SIG-M5 treated with dmso at 0.1 percent for 504 hours (cell line): ENCODE results near the gene PRR30.
A peak's percentile ranks its signal among the peaks of the same experiment; 100 is the strongest.
"Not testable (repeated sequence)": the region's sequence is repeated elsewhere in the genome, so short reads cannot be mapped to it uniquely, and the experiment has no call there.

ENCODE experiments used
- DNase-seq: peaks from one replicate; lab custom pipeline; 2025; ENCODE audit not compliant: unreplicated experiment; lab: John Stamatoyannopoulos, UW

The PRR30 gene

DNA sequence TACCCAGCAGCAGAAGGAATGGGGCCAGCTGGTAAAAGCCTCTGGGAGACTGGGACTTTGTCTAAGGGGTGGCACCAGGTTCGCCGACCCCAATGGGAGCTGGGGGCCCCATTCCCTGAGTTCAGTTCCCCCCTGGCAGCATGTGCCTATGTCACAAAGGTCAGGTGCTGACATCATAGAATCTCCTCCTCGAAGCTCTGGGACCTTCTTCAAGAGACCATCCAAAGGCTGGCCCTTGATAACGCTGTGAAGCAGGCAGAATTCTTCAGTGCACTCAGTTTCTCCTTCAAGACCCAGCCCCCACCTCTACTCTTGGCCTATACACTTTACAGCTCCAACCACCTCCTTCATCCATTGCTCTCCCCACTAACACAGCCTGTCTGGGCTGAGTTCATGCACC lies at the start of gene PRR30:
TSS of gene PRR30 (minus strand) at position 101 of the 400 bp plus-strand sequence. CDS start 1,081 bp downstream, outside the sequence.
- DNase-seq, result no peak

DNA sequence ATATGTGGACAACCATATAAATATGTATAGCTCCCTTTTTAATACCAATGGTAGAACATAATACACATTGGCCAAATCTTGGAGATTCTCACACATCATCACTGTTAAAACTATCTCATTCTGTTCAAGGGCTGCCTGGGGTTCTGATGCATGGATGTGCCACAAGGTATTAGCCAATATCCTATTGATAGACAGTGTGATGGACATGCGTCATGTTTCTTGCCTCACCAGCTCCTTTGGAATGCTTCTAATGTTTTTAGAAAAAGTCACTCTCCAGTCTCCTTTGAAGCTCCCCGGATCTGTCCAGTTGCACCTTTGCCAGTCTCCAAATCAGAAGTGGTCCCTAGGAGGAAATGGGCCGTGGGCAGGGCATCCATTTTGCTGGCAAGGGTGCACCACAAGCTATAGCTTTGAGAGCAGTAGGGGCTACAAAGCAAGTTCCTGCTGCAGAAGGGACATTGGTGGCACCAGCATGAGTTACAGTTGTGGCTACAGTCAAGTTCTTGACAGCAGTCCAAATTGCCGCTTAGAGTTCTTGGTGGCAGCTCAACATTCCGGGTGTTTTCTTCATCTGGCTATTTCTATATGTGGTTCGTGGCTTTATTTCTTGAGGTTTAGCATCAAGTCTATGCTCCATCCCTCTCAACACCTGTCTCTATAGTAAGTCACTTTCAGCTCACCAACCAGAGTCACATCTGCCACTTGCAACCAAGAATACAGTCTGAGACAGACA lies 47.6 kb upstream of the PRR30 start:
- no peak for DNase-seq

DNA sequence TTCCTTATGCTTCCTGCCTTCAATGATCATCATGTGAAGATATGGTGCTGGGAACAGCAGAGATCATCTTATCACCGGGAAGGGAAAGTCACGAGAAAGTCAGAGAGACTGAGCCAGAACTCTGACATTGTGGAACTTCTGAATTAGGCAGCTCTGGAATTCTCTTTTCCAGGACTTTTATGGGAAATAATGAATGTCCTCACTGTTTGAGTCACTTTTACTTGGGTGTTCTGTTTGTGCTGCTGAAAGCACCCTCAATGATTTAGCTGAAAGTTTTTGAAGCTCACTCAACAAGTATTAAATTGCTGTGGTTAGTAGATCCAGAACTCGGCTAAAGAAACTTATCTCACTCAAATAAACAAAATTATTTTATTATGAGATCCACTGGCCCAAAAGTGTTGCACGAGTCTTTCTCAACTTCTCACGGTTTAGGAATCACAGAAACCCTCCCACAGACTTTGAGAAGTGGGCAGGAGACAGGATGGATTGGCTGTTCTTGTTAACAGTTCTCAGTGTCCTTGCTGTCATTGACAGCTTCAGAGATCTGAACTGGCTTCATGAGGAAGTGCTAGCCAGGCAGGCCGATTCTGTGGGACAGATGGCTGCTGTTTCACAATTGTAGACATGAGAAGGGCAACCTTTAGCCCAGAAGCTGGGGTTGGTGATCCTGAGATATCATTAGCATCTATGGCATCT lies 46.3 kb upstream of the PRR30 start:
- peak; percentile 74 for DNase-seq

DNA sequence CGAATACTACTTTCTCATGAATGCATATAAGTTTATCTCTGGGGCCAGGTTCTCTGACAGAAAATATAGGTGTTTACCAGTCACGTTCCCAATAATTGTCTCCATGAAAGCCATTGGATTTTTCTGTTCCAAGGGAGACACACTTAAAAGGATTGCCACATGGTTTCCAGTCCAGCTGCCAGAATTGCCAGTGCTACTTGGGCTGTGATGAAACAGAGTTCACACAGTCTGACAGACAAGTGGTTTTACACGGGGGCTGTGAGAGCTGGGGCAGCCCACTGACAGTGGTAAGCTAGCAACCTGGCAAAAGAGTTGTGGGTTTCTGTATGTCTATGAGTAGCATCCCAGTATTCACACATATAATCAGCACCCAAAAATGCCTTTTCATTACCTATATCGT lies 44.9 kb upstream of the PRR30 start:
- DNase-seq, result peak; percentile 24

DNA sequence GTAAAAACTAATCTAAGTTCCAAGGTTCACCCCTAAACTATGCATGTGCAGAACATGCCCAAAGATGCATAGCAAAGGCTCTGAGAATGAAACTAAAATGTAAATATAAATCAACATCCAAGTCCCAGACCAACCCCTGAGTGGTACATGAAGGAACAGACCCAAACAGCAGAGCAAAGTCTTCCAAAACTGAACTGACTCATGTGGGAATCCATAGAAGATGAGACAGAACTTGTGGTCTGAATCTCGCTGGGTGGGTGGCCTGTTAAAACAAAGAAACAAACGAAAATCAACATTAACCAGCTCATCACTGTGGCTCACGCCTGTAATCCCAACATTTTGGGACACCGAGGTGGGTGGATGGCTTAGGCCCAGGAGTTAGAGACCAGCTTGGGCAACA lies 43.1 kb upstream of the PRR30 start:
- DNase-seq, result no peak

DNA sequence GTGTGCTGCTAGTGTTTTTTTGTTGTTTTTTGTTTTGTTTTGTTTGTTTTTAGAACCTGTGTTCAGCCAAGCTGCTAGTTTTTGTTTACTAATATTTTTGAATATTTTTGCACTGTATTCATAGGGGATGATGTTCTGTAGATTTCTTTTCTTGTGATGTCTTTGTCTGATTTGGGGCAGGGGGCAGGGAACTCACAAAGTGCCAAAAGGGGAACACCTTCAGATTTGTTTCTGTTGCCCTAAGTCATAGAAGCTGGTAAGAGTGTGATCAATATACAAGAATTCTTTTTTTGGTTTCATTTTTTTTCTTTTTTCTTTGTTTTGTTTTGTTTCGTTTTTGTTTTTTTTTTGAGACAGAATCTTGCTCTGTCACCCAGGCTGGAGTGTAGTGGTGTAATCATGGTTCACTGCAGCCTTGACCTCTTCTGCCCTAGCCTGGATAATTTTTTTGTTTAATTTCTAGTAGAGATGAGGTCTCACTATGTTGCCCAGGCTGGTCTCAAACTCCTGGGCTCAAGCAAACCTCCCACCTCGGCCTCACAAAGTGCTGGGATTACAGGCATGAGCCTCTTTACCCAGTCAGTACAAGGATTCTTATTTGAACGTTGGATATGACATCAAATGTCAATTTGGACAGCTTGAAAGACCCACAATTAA lies 40.3 kb upstream of the PRR30 start:
- DNase-seq, result no peak

DNA sequence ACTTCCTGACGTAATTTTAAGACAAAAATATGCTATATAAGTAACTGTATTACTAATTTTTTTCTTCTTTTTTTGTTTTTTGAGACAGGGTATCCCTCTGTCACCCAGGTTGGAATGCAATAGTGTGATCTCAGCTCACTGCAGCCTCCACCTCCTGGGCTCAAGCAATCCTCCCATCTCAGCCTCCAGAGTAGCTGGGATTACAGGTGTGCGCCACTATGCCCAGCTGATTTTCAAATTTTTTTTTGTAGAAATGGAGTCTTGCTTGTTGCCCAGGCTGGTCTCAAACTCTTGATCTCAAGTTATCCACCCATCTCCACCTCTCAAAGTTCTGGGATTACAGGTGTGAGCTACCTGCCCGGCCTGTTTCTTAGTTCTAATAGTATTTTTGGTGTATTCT lies 39.3 kb upstream of the PRR30 start:
- no peak for DNase-seq

DNA sequence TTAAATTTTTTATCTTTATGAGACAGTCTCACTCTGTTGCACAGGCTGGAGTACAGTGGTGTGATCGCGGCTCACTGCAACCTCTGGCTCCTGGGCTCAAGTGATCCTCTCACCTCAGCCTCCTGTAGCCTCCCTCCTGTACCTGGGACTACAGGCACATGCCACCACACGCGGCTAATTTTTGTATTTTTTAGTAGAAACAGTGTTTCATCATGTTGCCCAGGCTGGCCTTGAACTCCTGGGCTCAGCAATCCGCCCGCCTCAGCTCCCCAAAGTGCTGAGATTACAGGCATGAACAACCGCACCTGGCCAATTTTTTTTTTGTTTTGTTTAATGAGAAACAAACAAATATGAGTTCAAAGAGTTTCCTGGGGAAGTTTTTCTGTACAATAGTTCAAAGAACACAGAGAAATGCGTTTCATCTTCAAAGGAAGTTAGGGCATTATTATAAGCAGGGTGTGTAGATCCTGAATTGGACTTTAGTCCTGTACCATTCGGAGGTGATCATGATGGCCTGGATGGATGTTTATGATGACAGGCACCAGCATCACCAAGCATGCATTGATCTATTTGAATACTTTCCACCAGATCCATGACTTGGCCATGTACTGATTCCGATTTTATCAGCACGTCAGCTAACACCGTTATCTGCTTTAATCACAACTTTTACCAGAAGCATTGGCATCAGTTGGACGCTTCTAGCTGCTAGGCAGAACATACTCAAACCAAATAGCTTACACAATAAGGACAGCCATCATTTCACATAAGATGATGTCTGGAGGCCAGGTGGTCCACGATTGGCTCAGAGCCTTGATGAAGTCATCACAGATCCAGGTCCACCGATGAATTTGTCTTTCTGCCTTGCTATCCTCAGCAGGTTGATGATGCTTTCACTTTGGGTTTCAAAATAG lies 38.5 kb upstream of the PRR30 start:
- no peak for DNase-seq

DNA sequence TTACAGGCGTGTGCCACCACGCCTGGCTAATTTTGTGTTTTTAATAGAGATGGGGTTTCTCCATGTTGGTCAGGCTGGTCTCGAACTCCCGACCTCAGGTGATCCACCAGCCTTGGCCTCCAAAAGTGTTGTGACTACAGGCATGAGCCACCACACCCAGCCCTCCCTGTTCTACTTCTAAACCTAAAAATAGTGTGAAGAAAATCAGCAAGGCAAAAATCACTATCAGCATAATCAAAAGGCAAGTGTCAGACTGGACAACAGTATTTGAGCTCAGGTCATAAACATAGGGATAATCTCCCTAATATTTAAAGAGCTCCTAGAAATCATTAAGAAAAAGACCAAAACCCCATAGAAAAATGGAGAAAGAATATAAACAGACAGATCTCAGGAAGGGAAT lies 36.6 kb upstream of the PRR30 start:
- not testable (repeated sequence) for DNase-seq

DNA sequence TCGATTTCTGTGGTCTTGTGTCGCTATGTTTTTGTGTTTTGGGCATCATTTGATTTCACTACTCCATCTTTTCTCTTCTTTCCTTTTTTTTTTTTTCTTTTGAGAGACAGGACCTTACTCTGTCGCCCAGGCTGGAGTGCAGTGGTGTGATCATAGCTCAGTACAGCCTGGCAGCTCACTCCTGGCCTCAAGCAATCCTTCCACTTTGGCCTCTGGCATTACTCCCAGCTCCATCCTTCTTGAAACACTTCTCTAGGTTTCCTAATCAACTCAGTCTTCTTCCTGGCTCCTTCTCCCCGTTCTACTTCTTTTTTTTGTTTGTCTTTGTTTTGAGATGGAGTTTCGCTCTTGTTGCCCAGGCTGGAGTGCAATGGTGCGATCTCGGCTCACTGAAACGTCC lies 36.1 kb upstream of the PRR30 start:
- DNase-seq, result no peak

DNA sequence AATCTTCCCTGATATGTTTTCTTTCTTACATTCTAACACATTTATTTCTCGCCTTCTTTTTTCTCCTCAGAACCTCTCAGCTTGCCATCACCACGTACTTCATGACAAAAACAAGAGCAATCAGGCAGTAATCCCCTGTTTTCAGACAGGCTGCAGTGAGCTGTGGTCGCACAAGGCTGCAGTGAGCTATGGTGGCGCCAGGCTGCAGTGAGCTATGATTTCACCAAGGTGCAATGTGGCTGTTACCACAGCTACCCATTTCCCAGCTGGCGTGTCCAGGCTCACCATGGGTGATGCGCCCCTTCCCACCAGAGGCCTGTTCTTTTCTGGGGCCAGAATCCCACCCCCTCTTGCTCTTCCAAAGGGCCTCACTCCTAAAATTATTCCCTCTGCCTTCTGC lies 35.4 kb upstream of the PRR30 start:
- no peak for DNase-seq

DNA sequence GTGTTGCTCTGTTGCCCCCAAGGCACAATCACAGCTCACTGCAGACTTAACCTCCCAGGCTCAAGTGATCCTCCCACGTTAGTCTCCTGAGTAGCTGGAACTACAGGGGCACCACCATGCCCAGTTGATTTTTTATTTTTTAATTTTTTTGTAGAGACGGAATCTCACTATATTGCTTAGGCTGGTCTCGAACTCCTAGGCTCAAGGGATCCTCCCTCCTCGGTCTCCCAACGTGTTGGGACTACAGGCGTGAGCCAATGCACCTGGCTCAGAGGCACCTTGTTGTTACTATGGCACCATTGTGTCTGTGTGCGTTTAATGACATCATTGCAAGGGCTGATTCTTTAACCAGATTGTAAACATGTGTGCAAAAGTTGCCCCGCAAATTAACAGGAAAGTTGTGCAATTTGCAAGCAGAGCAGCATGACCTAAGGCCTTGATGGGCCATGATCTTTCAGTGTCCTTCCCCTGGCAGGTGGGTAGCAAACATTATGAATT lies 32.2 kb upstream of the PRR30 start:
- DNase-seq, result no peak

DNA sequence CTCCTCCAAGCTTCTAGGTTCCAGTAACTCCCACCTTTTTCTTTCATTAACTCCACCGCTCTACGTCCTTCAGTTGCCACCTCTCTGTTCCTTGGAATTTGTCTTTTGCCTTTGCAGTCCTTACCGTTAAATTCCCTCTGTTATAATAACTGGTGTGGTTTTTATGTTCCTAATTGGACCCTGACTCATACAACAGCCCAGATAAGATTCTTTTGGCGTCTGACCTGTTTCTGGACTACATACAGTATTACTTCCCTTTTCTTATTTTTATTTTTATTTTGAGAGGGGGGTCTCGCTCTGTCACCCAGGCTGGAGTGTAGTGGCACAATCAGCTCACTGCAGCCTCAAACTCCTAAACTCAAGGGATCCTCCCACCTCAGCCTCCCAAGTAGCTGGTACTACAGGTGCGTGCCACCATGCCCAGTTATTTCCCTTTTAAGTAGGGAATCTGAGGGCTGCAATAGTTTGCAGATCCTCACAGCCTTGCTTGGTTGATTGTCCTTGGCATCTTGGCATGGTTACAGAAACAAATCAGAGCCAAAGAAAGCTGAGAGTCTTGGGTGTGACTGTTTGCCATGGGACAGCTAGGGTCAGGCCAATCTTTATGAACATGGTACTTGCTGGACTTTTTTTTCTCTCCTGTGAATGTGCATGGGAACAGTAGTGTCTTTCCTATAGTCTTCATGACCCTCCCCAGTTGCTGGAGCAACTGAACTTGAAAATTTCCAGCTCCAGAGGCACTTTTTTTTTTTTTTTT lies 31.5 kb upstream of the PRR30 start:
- no peak for DNase-seq

DNA sequence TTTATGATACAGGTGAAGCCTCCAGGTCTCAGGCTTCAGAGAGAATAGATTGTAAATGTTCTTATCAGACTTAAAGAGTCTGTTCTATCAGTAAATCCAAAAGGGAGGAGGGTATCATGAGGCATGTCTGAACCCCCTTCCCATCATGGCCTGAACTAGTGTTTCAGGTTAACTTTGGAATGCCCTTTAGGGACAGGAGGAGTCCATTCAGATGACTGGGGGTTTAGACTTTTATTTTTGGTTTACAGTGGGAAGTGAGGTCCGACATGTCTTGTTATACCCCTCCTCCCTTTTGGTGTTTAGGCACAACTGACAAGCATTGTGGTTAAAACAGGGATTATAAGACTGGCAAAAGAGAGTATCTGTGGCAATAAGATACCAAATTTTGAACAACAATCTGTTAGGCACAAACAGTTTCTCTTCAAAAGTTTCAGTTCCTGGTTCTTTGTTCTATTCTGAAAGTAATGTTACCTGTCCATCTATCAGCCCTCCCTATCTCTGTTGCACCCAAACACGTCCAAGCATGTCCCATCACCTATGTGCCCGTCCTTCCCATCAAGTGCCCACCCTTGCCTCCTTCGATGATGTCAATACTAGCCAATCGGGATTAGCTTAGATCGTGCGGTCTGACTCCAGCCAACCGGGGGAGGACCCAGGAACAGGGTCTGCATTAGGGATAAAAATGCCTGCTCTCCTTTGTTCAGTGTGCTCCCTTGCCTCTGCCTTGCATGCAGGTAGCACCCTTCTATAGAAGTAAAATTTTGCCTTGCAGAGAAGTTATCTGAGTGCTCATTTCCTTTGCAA lies 26.0 kb upstream of the PRR30 start:
- DNase-seq, result no peak

DNA sequence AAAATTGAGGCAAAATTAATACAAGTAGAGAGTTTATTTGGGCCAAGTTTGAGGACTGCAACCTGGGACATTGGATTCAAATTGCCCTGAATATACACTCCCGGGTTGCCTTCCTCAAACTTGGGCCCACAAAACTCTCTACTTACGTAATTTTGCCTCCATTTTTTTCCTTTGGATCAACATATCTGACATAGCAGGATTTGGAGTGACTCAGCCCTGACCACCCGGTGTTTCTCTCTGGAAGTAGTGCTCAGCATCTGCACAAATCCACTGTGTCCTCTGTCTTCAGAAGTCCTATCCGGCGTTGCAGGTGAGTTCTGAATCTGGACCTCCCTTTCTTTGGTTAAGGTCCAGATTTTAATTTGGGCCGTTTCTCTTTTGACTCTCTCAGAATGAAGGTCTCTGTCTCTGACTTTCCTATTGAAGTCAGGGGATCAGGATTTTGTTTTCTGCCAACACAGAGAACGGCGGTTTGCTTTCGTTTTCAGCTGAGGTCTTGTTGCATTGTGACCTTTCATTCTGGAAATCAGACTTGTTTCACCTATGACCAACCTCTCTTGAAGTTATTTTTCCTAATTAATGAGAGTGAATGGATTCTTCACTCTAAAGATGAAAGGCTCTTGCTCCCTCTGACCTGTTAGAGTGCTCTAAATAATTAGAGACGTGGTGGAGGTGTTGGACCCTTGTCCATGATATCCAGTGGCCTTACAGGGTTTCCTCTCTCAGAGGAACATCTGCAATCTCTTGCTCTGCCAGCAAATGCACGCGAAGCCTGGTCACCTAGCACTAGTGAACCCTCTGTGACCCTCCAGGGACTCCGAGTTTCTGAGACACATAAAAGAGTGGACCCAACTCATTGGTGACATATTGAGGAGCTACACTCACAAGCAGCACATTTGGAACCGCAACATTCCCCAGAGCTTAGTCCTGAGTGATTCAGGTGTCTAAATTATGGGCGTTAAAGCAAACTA lies 23.2 kb upstream of the PRR30 start:
- DNase-seq, result no peak

DNA sequence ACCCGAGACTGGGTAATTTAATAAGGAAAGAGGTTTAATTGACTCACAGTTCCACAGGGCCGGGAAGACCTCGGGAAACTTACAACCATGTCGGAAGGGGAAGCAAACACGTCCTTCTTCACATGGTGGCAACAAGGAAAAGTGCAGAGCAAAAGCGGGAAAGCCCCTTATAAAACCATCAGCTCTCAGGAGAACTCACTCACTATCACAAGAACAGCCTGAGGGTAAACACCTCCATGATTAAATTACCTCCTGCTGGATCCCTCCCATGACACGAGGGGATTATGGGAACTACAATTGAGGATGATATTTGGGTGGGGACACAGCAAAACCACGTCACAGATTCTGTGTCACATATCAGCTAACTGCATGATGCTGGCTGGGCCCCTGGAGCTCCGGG lies 21.0 kb upstream of the PRR30 start:
- DNase-seq, result no peak

DNA sequence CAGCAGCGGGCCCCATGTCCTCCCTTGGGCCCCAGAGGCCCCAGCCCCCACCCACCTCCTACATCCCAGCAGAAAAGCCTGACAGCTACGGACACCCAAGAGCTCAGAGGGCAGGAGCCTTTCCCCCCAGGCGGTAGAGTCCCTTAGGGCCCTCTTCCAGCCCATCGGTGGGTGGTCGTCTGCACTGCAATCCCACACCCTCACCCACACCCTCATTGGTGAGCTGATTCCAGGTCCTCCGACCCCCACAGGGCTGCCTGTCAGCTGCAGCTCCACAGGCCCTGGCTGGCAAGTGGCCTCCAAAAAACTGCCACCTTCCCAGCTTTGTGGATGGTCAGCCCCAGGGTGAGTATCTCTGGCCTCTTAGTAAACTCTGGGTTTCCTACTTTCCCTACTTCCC lies 20.1 kb upstream of the PRR30 start:
- DNase-seq, result no peak

DNA sequence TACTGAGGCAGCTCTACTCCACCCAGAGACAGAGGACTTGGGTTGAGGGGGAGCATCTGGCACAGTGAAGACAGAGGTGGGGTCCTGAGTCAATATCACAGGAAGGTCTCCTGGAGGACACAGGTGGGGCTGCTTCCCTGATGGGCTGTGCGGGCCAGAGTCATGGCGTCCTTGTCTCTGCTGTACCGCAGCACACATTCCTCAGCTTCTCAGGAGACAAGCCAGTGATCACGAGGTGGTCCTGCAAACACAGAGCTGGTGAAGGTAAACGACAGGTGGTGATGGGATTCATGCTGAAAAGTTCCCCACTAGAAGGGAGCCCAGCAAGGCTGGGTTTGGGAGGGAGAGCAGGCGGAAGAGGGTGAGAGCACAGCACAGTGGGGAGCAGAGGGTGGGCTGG lies 19.3 kb upstream of the PRR30 start:
- no peak for DNase-seq
